ENCODE measurements around the gene NNMT.

Gene NNMT

DNA sequence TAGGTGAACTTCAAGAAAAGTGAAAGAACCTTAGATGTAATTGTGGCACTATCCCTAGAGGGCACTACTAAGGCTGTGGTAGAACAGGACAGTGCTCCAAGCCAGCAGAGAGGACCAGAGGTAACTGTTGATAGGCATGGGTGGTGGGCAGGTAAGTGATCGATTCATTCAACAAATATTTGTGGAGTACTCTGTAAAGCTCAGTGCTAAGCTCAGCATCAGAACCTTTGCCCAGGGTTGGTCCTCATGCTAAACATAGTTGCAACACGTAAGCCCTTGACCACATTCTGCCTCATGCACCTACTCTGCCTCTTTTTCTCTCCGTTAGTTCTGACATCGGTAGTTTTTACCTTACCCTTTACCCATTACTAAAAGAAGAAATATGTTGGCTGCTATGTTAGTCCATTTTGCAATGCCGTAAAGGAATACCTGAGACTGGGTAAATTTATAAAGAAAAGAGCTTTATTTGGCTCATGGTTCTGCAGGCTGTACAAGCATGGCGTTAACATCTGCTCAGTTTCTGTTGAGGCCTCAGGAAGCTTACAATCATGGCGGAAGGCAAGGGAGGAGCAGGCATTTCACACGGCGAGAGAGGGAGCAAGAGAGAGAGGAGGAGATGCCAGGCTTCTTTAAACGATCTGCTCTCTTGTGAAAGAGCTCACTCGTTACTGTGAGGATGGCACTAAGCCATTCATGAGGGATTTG is 18.4 kb upstream of the NNMT start:
- TF ChIP-seq, protein P1, sequence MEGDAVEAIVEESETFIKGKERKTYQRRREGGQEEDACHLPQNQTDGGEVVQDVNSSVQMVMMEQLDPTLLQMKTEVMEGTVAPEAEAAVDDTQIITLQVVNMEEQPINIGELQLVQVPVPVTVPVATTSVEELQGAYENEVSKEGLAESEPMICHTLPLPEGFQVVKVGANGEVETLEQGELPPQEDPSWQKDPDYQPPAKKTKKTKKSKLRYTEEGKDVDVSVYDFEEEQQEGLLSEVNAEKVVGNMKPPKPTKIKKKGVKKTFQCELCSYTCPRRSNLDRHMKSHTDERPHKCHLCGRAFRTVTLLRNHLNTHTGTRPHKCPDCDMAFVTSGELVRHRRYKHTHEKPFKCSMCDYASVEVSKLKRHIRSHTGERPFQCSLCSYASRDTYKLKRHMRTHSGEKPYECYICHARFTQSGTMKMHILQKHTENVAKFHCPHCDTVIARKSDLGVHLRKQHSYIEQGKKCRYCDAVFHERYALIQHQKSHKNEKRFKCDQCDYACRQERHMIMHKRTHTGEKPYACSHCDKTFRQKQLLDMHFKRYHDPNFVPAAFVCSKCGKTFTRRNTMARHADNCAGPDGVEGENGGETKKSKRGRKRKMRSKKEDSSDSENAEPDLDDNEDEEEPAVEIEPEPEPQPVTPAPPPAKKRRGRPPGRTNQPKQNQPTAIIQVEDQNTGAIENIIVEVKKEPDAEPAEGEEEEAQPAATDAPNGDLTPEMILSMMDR (IDR thresholded peaks at IDR 0.05; ENCODE audit: low read depth, low read length, missing control alignments) = no peak
- no peak overlapping the region for H3K4me3 ChIP-seq (replicated peaks; ENCODE audit: low read depth, low read length)
- no peak for DNase-seq (ENCODE audit: extremely low read depth, low read depth)

DNA sequence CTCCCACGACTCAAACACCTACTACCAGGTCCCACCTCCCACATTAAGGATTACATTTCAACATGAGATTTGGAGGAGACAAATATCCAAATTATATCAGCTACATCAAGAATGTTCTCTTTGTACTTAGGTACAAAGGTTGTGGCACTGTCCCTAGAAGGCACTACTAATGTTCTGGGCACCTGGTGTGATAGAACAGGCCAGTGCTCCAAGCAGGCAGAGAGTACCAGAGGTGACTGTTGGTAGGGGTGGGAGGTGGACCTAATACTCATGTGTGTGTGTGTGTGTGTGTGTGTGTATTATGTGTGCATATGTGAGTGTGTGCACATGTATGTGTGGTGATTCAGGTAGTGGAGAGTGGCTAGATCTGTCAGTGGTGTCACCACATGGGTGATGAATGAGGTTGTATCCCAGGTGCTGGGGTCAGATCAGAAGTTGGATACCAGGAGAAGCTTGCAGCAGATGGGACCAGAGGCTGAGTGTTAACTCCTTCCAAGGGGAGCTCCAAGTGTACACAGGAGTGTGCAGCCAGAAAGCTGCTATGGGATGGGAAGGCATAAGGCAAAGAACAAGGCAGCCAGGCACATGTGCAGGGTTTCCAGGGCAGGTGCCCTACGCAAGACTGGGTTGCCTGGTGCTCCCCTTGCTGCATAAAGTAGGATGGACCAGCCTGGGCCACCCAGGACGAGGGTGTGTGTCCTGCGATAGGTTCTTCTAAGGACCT is 17.7 kb upstream of the NNMT start:
- no peak for DNase-seq (ENCODE audit: extremely low read depth, low read depth)
- TF ChIP-seq, protein P1 (IDR thresholded peaks at IDR 0.05; ENCODE audit: low read depth, low read length, missing control alignments) = no peak
- H3K4me3 ChIP-seq (replicated peaks; ENCODE audit: low read depth, low read length) = no peak overlapping the region

DNA sequence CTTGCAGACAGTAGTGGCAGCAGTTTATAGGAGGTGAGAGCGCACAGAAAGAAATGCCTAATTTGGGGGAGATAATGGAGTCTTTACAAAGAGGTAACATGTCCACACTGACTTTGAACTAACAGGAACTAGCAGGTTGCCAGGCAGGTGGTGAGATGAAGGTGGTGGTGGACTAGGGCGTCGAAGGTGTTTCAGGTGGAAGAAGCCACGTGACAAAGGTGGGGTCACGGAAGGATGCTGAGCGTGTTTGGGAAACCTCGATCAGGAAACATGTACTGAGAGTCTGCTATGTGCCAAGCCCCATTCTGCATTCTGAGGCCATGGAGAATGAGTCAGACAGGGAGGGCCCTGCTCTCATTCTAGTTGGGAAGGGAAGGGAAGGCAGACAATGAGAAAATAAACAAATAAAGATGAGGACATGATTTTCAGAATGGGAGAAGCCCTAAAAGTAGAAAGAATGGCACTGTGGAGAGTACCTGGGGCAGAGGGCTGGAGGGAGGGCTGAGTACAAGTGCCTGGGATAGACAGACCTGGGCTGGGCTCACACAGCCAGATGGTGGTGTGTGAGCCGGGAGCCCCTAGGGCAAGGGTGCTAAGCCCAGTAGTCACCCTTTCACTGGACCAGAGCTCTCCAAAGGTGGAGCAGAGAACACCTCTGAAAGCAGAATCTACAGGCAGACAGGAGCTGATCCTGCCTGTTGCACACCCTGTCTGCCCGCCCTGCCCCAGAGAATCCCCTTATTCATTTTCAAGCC is 16.2 kb upstream of the NNMT start:
- no peak overlapping the region for H3K4me3 ChIP-seq (replicated peaks; ENCODE audit: low read depth, low read length)
- TF ChIP-seq, protein P1 (IDR thresholded peaks at IDR 0.05; ENCODE audit: low read depth, low read length, missing control alignments) = no peak
- DNase-seq (ENCODE audit: extremely low read depth, low read depth) = no peak

GRCh38 chr11:114280696-114281095 is 15.5 kb upstream of the NNMT start:
- H3K4me3 ChIP-seq (replicated peaks; ENCODE audit: low read depth, low read length) = no peak overlapping the region
- peak; percentile 54 for DNase-seq (ENCODE audit: extremely low read depth, low read depth)
- TF ChIP-seq, protein P1 (IDR thresholded peaks at IDR 0.05; ENCODE audit: low read depth, low read length, missing control alignments) = peak; percentile 71

DNA sequence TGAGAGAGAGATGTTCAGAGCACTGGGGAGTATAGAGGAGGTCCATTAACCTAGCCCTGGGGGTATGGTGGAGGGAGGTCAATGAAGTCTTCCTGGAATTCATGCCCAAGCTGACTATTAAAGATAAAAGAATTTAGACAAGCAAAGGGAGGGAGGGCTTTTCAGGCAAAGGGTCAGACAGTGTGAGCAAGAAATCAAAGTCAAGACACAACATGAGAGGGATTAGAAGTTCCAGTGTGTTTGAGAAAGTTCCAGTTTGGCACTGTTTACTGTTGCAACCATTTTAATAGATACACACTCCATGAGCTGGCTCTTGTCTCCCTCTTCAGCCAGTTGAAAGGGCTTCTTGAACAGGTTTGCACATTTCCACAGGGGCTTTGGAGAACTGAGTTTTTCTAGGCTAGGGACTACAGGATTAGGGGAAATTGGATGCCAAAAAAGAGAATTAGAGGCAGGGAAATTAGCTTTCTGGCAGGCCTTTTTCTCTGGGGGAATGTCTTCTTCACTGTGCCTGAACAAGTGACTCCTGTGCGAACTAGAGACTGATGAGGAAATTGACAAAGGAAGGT is 14.7 kb upstream of the NNMT start:
- DNase-seq (ENCODE audit: extremely low read depth, low read depth) = no peak
- H3K4me3 ChIP-seq (replicated peaks; ENCODE audit: low read depth, low read length) = no peak overlapping the region
- TF ChIP-seq, protein P1 (IDR thresholded peaks at IDR 0.05; ENCODE audit: low read depth, low read length, missing control alignments) = no peak

DNA sequence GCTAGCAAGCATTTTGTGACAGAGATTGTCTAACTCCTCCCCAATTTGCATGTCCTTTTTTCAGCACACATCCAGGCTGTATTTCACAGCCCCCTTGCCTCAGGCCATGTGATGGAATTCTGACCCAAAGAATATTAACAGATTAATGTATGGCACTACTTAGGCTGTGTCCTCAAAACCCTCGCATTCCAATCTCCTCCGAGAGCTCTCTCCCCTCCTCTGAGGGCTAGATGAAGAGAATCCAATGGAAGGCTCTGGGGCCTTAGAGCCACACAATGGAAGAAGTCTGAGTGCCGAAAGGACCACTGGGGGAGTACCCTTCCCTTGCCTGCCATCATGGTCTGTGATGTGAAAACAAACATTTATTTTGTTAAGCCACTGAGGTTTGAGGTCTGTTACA is 13.7 kb upstream of the NNMT start:
- no peak for DNase-seq (ENCODE audit: extremely low read depth, low read depth)
- TF ChIP-seq, protein P1 (IDR thresholded peaks at IDR 0.05; ENCODE audit: low read depth, low read length, missing control alignments) = no peak
- H3K4me3 ChIP-seq (replicated peaks; ENCODE audit: low read depth, low read length) = no peak overlapping the region

All from HFF-Myc (cell line).